Glomerular visceral epithelial cell (primary cell): ENCODE measurements around the gene ATP6V1C2.
"Not testable (repeated sequence)": the region's sequence is repeated elsewhere in the genome, so short reads cannot be mapped to it uniquely, and the experiment has no call there.

Experiments used
- DNase-seq: peaks from one replicate; pipeline ENCODE4 v3.0.0-alpha.2; 2016; ENCODE audit errors: extremely low spot score

The ATP6V1C2 gene

DNA sequence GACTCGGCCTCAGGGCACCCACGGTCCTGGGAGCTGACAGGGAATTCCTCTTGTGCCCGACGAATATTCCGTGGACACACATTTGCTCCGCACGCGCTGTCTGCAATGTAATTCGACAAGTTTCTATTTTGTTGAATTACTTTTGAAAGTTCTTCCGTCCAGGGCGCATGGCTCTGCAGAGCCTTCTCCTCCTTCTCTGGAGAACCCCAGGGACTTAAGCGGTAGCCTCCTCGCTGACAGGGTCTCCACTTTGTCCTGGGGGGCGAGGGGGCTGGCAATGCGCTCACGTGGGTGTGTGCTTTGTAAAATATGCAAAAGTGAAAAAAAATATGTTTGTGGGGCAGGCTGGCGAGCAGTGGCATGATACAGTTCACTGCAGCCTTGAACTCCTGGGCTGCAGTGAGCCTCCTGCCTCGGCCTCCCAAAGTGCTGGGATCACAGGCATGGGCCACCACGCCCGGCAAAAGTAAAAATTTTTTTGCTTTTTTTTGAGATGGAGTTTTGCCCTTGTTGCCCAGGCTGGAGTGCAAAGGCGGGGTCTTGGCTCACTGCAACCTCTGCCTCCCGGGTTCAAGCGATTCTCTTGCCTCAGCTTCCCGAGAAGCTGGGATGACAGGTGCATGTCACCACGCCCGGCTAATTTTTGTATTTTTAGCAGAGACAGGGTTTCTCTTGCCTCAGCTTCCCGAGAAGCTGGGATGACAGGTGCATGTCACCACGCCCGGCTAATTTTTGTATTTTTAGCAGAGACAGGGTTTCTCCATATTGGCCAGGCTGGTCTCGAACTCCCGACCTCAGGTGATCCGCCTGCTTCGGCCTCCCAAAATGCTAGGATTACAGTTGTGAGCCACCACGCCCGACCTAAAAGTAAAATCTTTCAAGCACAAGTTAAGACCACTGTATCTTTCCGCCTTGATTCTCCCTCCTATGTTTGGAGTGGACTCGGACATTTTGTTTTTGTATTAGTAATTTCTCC, 92.0 kb downstream of the ATP6V1C2 start:
- not testable (repeated sequence) for DNase-seq

GRCh38 chr2:10814142-10814541, 92.7 kb downstream of the ATP6V1C2 start:
- no peak for DNase-seq

- no peak for DNase-seq
Observed at GRCh38 chr2:10814571-10815331, 93.3 kb downstream of the ATP6V1C2 start.

DNA sequence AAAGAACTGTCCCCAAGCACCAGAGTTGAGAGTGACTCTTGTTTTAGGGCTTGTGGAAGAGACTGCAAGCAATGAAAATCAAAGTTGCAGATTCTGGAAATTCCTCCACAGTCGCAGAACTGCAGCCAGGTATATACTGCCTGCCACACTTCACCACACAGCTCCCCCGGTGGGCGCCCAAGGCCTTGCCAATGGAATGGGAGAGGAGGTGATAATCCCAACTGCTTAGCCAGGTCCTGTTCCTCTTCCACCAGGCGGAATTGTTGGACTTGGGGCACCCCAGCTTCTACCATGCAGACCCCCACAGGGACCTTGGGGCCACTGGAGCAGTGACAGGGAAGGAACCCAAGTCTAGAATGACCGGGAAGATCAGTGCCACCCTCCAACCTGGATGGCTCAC, 96.0 kb downstream of the ATP6V1C2 start:
- DNase-seq, result peak; percentile 25

GRCh38 chr2:10818305-10818704, 96.9 kb downstream of the ATP6V1C2 start:
- DNase-seq, result not testable (repeated sequence)

GRCh38 chr2:10818984-10819383, 97.6 kb downstream of the ATP6V1C2 start:
- DNase-seq, result no peak

DNA sequence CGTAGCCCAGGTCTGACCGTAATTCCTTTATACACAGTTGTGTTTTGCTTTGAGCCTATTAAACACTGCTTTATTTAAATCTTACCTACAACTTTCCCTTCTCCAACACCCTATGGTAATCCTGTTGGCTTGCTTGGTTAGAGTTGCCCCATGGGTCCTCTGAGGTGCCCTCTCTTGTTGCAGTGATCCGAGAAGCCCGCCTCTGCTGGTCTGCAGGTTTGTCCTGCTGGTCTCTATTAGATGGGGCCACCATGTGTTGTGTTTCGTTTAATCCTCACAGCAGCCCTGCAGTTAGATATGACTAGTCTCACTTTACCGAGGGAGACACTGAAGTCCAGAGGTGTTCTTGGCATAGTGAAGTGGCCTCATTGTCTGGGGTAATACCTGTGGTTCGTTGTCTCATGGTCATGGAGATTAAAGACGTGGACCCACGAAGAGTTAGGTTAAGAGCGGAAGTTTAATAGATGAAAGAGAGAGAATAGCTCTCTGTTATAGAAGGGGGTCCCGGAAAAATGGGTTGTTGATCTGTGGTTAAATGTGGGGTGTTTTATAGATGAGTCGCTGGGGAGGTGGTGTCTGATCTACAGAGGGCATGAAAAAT, 98.4 kb downstream of the ATP6V1C2 start:
- DNase-seq, result no peak

GRCh38 chr2:10820562-10820961, 99.1 kb downstream of the ATP6V1C2 start:
- DNase-seq, result no peak

DNA sequence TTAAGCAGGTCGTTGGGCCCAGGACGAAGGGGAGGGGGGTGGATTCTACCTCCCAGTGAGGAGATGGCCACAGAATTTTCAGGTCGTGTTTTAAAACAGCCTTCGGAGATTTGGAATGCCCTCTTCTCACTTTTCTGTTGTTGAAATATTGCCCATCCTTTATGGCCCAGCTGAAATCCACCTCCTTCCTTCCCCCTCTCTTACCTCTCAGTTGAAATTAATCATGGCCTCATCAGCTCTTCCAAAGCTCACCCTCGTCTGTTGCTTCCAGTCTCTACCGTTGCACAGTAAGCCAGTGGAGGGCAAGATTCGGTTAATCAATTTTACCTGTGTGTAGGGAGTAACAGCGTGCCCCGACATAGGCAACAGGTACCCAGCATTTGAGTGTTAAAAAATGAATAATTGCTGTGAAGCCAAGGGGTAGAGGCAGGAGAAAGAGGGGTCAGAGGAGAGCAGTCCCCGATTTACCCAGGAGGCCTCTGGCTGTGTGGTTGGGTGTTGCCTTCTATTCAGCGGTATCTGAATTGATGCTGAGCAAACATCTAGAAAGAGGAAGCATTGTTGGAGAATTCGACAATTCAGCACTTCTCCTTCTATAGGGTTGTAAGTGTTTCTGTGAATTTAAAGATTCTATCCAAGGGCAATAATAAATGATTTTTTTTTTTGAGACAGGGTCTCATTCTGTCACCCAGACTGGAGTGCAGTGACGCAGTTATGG, 99.7 kb downstream of the ATP6V1C2 start:
- DNase-seq, result no peak

- no peak for DNase-seq
Observed at GRCh38 chr2:10824191-10824590, 102.8 kb downstream of the ATP6V1C2 start.

DNA sequence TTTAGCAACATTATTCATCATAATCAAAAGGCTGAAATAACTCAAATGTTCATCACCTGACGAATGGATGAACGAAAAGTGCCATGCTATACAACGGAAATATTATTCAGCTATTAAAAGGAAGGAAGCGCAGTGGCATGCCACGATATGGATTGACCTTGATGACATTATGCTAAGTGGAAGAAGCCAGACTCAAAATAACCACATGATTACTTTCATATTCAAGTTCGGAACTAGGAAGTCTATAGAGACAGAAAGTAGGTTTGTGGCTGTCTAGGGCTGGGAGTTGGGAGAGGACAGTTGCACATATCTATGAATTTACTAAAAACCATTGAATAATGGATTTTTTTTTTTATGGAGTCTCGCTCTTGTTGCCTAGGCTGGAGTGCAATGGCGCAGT, 104.6 kb downstream of the ATP6V1C2 start:
- DNase-seq, result no peak

DNA sequence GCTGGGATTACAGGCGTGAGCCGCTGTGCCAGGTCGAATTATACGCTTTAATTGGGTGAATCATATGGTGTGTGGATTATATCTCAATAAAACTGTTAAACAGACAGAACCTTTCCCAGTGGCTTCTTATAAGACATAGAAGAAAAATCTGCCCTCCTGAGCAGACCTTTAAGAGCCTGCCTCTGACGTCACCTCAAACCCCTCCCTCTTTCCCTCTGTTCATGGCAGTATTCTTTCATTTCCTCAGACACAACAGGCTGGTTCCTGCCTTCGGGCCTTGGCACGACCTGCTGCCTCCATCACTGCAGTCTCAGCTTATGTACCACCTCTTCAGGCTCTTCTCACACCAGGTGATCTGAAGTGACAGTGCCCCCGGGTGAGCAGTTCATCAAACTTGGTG, 105.2 kb downstream of the ATP6V1C2 start:
- no peak for DNase-seq

DNA sequence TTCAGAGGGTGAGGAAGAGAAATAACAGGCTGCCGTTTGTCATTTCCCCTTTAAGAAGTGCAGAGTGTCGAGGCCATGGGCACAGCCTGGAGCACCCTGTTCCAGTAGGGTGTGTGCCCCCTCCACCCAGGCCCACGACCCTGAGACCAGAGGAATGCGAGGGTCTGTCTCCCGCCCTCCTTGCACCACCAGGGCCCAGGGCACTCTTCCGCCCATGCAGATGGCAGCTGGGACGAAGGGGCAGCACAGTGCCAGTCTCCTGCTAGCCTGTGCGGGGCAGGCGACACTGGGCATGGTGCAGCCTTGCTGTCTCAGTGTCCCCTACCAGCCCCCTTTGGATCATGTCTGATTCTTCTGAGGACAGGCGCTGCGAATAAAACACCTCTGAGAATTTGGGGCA, 106.9 kb downstream of the ATP6V1C2 start:
- DNase-seq, result no peak

DNA sequence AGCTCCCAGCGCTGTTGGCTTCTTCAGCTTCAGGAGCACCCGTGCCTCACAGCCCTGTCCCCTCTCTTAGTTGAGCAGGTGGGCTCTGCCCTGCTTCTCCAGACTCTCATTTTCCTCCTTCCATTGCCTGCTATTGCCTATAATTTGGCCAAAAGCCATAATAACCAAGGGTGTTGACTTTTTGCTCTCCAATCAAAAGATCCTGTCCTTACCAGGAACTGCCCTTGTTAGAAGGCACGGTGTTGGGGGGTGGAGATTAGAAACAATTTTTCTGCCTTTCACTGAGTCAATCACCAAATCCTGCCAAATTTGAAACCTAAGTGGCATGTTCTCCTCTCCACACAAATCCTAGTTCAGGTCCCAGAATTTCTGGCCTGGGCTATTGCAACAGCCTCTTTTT, 107.9 kb downstream of the ATP6V1C2 start:
- DNase-seq, result no peak

GRCh38 chr2:10830203-10830602, 108.8 kb downstream of the ATP6V1C2 start:
- DNase-seq, result no peak

DNA sequence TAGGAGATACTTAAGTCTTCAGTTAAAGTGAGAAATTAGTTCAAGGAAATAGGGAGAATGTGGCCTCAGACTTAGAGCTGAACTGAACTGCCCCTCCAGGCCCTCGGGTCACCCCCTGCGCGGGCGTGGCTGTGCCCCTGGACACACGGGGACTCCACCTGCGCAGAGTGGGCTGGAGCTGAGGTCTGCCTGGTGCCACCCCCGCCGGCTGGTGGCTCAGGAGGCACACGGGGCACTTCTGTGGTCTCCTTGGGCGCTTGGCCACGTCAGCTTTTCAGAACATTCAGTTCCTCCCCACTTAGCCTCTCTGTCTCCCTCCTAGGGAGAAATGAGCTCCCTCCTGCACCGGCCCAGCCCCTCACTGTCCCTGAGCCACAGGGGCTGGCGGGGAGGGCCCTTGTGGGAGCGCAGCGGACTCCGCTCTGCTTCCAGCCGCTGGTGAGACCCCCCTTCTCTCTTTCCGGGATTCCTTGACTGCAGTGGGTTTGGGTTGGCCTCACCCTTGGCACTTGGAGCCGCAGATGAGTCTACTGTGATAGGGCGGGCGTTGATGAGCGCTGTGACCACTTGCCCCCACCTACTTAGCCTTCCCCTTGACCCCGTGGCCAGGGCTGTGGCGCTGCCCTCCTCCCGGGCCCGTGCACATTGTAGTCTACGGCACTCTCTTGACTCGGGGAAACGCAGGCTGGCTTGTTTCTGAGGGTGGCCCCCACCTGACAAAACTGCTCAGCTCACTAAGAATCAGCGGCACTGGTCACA, 109.4 kb downstream of the ATP6V1C2 start:
- no peak for DNase-seq

DNA sequence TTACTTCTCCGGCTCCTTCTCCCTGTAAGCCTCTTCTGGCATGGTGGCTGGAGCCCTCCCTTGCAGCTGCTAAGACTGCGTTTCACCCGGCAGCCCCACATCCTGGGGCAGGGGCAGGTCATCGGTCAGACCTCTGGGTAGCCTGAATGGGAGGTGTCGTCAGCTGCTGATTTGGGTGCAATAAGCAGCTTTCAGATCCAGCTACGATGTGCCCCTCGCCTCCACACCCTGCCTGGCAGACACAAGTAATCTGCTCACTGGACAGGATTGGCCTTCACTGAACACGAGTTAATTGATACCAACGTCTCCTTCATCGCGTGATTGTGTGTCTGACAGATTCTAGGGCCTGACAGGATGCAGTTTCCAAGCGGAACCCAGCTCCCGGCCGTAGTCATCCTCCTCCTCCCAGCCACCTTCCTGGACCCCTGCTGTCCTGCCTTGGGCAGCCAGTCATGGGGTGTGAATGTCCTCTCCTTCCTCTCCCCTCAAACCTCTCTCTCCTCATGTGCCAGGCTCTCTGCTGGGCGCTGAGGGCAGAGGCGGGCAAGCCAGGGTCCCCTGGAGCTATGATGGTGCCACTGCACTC, 110.1 kb downstream of the ATP6V1C2 start:
- DNase-seq, result no peak

DNA sequence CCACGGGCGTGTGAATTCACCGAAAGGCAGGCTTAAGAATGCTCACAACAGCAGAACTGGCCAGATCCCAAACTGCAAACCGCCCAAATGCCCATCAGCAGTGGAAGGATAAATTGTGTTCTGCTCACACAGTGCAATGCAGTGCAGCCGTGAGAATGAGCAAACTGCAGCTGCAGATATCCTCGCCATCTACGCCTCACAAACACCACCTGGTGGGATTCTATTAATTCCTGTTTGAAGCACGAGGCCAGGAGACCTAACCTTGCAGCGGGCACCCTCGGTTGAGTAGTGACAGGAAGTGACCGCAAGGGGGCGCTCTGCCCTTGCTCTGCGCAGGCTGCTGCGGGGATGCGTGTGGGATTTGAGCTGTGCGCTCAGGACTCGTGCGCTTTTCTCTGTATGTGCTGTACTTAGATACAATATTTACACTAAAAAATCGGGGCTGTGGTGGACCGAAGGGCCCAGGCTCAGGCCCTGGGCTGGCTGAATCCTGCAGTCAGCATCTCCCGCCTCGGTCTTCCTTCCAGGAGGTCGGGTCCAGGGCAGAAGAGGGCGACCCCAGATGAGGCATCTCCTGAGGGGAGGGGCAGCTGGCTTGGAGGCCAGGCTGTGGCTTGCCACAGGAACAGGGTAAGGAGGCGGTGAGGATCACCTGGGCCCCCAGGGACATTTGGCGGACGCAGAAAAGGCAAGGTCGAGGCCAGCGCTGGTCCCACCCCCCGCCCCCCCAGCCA, 110.9 kb downstream of the ATP6V1C2 start:
- peak; percentile 66 for DNase-seq

- DNase-seq, result no peak
Observed at GRCh38 chr2:10833021-10833420, 111.6 kb downstream of the ATP6V1C2 start.

DNA sequence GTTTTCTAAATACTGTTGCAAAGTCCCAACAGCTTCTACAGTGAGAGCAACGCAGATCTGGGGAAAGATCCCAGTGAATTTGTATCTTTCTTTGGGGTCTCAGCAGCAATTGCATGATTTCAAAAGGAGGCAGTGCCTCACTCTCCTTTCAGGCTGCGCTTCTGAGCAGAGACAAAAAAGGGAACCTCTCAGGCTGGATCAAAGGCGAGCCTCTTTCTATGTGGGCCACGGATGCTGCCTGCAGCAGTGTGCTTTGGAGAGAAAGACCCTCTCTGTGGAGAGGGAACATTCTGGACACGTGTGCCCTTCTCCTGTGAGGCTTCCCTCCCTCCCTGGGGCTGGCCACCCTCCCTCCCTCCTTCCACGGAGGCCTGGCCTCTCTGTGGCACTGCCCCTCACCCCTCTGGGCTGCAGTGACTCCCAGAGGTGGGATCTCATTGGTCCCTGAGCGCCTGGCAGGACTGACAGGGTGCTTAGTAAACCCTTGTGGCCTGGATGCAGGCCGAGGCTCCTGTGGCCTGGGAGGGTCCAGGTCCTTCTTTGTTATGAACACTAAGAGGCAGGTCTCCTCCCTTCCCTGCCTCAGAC, 112.7 kb downstream of the ATP6V1C2 start:
- no peak for DNase-seq
